Activated CD4-positive, alpha-beta T cell treated with anti-CD3 and anti-CD28 coated beads for 1 hour (primary cell): ENCODE measurements around the gene PAMR1.
"Not testable (repeated sequence)": the region's sequence is repeated elsewhere in the genome, so short reads cannot be mapped to it uniquely, and the experiment has no call there.

Experiments
- DNase-seq: peaks from one replicate; pipeline ENCODE4 v3.0.0-alpha.2; 2020

The PAMR1 gene

DNA sequence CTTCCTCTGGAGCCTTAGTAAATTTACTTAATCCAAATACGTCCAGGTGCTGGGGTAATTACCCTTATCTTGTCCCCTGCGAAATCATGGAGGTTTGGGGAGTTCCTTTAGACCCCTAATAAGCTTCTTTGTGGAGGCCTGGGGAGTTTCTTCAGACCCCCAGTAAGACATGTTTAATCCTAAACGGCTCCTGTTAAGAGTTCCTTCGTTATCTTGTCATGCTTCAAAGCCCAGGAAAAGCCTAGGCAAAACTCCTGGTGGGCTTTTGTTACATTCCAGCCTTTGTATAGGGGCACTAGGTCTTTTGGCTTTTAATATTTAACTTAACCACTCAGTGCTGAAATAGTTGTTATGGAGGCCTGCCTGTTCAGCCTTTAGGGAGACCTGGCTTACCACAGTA lies 18.1 kb upstream of the PAMR1 start:
- DNase-seq: no peak

DNA sequence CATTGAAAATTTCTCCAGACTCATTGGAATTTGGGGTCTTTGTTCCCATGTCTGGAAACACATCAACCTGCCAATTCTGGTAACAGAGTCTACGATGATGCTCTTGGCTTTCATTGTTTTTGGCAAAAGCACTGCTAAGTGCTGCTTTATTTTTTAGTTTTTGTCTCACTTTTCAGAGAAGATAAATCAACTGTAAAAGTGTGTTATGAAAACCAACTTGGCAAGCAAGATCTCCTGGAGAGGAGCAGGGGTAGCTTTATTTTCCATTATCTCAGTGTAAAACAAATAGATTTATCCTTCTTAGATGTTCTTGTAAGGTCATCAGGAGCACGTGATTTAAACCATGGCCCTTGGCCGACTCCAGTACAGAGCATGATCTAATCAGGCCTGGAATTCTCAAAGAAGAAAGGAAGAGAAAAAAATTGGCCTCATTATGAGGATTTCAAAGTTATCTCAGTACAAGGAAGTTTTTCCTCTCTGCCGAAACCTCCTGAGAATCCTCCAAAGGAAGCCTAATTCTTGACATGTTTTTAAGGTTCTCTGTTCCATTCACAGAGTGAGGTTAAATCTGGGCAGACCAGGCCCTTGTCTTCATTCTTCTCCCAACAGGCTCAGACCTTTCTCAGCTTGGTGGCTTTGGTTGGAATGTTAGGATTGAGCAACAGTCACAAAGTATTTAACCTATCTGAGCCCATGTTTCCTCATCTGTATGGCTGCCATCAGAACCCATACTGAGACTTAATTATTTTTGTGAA lies 16.4 kb upstream of the PAMR1 start:
- no peak for DNase-seq

DNA sequence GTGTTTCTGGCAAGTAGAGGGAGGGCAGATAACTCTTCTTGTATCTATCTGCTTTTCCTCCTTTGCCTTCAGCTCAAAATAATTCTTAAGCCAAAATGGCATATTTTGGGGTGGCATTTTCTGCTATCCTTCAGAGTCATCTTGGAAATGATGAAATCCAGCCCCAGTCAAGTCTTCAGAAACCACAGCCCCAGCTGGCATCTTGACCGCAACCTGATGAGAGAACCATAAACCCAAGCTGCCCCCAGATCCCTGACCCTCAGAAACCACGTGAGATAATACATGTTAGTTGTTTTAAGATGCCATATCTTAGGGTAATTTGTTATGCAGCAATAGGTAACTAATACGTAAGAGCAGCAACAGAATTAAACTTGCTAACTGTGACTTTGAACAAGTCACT lies 15.1 kb upstream of the PAMR1 start:
- DNase-seq: no peak

DNA sequence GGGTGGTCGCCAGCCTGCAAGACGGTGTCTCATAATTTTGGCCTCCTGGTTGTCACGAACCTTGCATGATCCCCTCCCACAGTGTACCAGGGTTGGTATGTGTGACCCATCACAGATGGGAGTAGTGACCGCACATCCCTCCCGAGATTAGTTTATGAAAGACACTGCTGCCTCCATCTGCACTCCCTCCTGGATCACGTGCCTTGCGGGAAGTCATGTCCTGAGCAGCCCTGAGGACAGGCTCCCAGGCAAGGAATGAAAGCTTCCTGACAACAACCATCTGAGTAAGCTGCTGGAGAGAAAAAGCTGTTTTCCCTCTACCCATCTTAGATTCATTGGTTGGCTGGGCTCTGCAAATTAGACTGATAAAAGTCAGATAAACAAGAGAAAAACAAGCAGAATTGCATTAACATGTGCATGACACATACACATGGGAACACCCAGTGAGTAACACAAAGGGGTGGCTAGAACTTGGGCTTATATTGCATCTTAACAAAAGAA lies 14.4 kb upstream of the PAMR1 start:
- no peak for DNase-seq

DNA sequence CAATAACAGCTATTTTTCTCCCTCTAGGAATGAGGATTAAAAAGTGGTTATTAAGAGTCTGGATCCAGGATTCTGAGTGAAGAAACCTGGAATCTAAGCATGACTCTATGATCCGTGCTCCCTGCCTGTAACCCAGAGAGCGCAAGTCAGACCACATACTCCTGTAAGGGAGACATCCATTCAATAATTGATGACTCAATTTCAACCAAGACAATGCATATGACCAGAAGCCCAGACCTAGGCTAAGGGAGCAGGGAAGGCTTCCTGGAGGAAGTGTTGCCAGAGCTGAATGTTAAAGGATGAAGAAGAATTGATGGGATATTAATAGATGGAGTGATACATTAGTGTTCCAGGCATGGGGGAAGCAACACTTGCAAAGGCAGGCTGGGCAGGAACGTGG lies 13.8 kb upstream of the PAMR1 start:
- no peak for DNase-seq

DNA sequence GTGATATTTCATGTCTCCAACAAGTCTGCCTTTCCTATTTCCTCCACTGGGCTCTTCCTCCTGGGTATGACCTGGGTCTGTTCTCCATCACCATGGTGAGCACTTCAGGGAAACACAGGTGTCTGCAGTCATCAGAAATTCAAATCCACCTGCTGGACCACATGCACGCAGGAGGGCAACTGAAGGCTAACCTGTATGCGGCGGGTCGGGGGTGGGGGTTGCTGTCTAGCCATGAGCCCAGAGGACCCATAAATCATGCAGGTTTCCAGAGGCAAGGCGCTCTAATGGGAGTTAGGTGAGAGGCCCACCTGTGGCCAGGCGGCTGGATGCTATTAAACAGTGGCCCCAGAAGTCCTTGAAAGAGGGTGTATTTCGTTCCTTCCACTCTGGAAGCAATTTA lies 11.1 kb upstream of the PAMR1 start:
- DNase-seq: no peak

DNA sequence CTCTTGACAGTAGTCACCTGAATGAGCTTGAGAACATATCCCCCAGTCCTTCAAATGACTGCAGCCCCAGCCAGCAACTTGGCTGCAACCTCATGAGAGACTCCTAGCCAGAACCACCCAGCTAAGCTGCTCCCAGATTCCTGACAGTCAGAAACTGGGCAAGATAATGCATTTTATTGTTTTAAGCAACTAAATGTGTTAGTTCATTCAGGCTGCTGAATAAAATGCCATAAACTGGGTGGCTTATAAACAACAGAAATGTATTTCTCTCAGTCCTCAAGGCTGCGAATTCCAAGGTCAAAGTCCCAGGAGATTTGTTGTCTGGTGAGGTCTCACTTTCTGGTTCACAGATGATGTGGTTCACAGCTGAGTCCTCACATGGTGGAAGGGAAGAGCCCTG lies 5.8 kb upstream of the PAMR1 start:
- DNase-seq: no peak

DNA sequence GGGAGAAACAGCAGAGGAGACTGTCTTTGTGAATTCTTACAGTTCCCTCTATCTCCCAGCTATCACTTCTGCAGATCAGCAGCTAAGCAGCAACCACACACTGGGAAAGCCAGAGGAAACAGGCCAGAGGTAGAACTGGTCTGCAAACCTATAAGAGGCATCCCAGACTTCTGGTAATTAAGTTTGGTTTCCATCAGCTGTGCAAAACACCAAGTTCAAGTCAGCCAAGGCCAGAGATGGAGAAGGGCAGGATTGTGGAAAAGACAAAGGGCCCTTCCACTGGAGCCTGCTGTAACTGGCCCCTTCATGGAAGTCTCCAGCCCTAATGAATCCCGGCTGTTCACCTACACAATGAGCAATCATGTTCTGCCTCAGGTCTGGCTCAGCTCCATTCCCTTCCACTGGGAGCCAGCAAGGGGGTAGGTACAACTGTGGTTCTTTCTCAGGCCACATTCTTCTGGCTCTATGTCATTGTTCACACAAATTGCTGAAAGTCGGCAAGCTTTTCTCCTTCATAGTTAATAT lies 4.6 kb upstream of the PAMR1 start:
- no peak for DNase-seq

DNA sequence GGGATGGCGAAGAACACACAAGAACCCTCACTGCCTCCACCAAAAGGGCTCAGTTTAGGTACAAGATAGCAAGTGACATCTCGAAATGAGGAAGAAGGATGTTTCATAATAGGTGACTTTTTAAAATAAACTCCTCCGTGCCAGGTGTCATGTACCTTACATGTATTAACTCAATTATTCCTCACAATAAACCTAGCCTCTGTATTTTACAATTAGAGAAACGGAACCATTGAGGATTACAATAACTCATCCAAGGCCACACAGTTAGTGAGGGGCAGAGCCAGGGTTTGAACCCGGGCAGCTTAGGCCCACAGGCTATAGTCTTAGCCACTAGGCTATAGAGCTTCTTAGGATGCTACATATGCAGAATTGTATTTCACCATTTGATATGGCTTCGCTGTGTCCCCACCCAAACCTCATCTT lies 965 bp upstream of the PAMR1 start:
- DNase-seq: no peak

DNA sequence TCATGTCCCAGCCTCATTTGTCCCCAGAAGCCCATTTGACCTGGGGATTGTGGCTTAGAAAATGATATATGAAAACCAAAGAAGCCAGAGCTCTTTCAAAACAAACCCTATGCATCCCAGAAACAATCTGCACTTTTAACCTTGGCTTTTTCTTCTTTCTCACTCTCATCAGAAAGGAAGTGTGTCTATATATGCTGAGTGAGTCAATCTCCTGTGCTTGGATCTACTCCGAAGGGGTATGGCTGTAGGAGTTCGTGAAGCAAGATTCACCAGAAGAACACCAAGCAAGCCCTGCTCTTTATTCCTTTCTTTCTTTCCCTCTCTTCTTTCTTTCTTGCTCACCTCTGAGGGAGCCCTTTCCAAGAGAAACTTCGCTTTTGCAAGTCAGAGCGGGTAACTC lies 636 bp downstream of the PAMR1 start:
- no peak for DNase-seq

DNA sequence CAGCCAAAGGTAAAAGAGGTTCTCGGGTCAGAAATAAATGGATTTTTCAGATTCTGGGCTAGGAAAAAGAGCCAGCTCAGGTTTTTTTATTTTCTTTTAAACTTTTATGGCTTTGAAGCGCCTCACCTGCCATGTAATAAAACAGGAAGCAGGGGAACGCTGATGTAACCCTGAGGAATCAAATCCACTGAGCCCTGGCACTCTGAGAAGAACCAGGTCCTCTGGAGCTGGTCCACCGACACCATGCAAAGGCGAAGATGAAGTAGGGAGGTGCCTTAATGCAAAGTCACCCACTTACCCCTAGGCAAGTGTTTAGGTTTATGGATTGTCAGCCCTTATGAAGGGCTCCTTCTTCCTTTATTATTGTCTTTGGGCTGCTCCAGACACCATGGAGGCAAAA lies 1.6 kb downstream of the PAMR1 start:
- DNase-seq: no peak

DNA sequence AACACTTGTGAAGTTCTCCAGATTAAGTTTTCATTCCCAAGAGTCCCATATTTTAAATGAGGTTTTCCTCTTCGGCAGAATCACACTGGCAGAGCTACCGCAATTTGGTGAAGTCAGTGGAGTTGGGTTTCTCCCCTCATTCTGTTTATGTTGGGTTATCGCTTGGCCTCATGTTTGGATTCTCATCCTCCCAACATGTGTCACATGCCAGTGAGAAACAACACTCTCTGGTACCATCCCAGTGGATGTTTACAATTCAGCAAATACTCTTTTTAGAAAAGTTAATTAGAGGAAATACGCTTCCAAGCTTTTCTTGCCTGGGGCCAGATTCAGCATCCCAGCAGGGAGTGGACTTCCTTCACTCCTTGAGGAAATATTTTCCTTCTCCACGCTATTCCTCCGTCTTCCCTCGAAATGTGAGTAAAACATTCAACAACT lies 2.1 kb downstream of the PAMR1 start:
- DNase-seq: no peak

DNA sequence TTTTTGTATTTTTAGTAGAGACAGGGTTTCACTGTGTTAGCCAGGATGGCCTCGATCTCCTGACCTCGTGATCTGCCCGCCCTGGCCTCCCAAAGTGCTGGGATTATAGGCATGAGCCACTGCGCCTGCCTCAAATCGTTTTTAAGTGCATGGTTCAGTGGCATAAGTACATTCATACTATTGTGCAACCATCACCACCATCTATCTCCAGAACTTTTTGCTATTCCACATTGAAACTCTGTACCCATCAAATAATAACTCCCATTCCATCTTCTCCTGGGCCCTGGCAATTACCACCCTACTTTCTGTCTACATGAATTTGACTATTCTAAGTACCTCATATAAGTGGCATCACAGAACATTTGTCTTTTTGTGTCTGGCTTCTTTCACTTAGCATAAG lies 3.3 kb downstream of the PAMR1 start:
- not testable (repeated sequence) for DNase-seq

DNA sequence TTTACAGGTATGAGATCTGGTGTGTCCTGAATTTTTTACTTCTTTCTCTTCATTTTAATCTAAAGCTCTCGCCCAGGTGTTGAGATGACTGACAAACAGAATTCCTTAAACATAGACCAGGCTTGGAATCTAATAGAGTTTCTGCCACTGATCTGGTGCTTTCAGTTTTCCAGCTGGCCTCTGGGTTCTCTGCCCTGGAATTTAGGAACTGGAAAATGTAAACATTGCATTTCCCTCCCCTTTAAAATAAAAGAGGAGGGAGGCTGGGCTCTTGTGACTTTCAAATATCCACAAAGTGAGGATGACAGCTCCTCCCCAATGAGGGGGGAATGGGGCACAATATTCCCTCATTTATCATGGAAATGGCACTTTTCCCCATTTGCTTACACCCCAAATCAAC lies 5.0 kb downstream of the PAMR1 start:
- no peak for DNase-seq

DNA sequence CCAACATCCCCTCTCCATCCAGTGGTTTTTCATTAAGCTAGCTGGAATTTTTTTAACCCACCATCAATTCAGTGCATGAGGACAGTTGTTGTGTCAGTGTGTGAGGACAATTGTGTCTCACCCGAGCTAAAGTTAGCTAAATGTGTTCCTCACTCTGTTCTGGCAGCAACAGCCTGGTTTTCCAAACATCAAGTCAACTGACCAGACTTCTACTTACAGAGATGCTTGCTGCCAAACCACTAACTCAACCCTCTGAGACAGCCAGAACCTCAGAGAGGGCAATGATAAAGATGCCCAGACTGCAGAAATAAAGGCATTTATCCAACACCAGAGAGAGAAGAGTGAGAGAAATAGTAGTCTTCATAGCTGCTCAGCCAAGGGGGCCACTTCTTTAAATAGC lies 6.7 kb downstream of the PAMR1 start:
- no peak for DNase-seq

DNA sequence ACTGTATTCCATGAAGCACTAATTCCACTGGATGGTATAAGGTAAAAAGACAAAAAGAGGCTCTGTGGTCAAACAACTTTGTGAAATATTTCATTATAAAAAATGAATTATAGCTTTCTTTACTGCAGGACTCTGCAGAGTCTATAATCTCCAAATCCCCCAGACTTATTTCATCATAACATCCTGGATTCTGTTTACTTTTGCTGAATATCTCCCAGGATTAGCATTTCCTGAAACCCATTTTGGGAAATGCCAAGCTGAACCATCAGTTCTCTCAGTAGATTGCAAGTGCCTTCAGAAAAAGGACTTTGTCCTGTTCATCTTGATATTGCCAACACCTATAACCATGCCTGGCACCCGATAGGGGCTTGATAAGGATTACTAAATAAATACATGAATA lies 7.9 kb downstream of the PAMR1 start:
- no peak for DNase-seq

DNA sequence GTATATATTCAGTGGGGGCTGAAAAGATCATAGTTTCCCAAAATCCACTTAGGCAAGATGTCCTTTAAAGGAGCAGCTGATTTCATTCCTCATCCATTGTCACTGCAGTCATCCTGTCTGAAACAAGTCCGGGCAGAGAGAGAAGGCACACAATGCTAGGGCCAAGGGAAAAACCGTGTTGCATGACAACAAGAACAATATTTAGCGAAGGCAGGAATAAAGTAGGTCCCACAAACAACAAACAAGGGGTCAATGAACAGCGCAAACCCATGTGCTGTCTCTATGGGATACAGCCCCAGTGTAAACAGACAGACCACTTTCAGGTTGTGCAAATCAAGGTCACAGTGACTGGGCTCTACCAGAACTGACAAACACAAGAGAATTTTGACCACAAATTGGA lies 9.0 kb downstream of the PAMR1 start:
- no peak for DNase-seq

DNA sequence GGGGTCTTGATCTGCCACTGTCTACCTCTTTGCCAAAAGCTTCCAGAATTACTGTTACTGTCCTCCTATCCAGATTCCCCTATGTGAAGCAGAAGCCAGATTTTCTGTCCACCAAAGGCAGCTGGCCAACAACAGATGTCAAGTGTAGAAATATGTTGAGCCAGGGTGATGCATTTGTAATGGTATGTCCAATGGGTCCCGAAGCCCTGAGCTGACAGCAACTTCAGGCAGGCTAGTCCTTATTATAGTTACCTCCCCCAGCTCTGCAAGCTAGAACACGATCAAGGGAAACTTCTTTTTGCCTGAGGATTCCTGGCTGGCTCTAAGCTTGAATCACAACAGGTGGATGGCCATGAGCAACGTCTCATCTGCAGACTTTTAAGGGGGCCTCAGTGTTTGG lies 10.2 kb downstream of the PAMR1 start:
- DNase-seq: no peak

DNA sequence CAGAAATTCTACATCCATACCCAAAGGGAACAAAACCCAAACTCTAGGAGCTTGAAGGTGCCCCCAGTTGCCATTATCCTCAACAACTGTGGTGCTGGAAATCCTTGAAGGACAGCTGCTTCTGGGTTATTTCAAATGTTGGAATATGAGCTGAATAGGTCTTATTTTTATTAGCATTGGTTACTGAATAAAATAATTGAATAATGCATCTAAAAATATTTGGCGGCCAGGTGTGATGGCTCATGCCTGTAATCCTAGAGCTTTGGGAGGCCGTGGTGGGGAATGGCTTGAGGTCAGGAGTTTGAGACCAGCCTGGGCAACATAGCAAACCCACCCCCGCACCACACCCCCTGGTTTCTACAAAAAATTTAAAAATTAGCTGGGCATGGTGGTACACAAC lies 10.9 kb downstream of the PAMR1 start:
- no peak for DNase-seq

DNA sequence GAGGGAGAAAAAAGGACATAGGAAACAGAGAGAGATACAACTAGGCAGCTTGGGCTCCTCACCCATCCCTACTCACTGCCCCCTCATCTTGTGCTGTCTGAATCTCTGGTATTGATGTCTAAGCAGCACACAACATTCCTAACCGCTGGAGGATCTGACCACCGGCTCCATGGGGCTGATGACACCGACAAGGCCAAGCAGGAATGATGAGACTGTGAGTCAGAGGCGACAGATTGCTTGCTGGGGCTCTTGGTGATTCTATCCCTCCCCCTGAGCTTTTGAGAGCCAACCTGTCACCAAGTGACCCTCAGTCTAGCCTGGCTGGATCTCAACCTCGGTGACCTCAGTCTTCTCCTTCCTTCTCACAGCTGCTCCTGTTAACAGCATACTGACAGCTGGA lies 13.8 kb downstream of the PAMR1 start:
- DNase-seq: no peak

DNA sequence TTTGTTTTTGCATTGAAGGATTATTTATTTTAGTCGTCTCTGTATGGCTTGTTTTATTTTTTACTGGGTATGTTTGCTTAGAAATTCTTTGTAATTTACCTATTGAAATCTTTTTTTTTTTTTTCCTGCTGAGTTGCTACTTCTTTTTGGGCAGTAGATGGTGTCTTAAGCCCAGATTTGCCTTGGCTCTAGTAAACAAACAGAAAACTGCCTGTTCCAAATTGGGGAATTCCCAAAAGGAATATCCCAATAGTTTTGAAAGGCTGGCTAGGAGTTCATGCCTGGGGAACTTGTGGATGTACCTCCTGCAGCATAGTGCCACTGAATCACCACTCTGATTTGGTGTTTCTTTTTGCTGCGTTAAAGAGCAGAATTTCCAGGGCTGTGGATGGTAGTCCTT lies 17.7 kb downstream of the PAMR1 start:
- no peak for DNase-seq

DNA sequence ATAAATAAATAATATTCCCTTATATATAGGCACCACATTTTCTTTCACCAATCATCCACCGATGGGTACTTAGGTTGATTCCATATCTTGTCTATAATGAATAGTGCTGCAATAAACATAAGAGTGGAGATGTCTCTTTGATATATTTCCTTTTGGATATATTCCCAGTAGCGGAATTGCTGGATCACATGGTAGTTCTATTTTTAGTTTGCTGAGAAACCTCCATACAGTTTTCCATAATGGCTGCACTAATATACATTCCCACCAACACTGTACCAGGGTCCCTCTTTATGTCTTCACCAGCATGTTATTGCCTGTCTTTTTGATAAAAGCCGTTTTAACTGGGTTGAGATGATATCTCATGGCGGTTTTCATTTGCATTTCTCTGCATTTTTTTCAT lies 23.6 kb downstream of the PAMR1 start:
- DNase-seq: no peak

DNA sequence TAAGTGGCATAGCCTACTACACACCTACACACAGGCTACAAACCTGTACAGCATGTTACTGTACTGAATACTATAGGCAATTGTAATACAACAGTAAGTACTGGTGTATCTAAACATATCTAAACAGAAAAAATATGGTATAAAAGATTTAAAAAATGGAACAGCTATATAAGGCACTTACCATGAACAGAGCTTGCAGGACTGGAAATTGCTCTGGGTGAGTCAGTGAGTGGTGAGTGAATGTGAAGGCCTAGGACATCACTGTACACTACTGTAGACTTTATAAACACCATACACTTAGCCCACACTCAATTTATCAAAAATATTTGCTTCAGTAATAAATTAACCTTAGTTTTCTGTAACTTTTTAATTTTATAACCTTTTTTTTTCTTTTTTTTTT lies 24.7 kb downstream of the PAMR1 start:
- no peak for DNase-seq

DNA sequence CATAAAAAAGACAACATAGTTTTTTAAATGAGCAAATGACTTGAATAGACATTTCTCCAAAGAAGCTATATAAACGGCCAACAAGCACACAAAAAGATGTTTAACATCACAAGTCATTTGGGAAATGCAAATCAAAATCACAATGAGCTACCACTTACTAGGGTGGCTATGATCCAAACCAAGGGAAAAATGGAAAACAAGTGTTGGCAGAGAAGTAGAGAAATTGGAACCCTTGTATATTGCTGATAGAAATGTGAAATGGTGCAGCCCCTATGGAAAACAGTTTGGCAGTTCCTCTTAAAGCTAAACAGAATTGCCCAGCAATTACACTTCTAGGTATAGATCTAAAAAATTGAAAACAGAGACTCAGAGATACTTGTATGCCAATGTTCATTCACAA lies 29.0 kb downstream of the PAMR1 start:
- DNase-seq: no peak

DNA sequence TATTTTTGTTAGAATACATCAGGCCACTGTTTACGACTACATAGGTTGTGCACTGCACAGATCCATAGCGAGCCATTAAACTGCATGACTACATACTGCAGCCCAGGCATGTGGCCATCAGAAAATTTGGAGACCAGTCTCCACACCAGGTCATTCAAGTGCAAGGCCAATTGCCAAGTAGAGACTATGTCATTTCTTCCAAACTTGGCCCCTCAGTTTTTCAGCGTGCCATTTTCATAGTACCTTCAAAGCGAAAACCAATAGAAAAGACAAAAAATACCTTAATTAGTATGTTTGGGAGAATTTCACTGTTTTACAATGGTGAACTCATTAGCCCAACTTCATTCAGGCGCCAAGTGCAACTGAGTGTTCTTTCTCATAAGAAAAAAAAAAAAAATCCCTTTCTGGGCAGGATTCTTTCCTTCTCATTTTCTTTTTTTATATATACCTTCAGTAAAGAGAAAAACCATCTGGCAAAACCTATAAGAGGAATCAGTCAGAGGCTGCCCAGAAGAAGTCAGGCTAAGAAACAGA lies 30.4 kb downstream of the PAMR1 start:
- no peak for DNase-seq
